Left kidney (tissue), 2 donors: ENCODE data around the gene ANO4. TPM values are rescaled to one million over a fixed set of nuclear protein-coding genes. Genes with fewer than 3 reads are reported as not detected.

Source experiments
- DNase-seq: peaks from one replicate; pipeline ENCODE4 v3.0.0-alpha.2; 2013
- polyA plus RNA-seq: library from polyadenylated mRNA; unstranded; fragments of 120-200 nt; gene quantifications from one replicate; pipeline ENCODE4 v1.2.1, GENCODE V29; 2013; ENCODE audit not compliant: insufficient read length

ANO4 gene
- polyA plus RNA-seq, 1 donor = 2.1 TPM

- no peak for DNase-seq
Measured at GRCh38 chr12:100808777-100809176, 14.2 kb downstream of the ANO4 start.

DNA sequence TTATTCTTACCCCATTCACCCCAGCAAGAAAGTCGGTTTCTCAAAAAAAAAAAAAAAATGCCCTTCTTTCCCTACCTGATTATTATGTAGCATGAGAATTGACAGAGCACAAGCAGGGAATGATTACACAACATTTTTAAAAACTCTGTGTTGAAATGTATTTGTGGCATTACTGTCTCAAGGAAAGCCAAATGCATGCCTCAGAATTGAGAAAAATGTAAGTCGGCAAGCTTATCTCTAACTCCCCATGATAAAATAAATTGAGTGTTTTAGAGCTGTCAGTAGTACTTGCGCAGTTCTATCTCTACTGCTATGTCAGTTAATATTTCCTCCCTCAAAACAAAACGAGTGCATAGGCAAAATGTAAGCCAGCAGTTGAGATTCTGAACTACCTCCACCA lies 25.7 kb downstream of the ANO4 start:
- DNase-seq = no peak

DNA sequence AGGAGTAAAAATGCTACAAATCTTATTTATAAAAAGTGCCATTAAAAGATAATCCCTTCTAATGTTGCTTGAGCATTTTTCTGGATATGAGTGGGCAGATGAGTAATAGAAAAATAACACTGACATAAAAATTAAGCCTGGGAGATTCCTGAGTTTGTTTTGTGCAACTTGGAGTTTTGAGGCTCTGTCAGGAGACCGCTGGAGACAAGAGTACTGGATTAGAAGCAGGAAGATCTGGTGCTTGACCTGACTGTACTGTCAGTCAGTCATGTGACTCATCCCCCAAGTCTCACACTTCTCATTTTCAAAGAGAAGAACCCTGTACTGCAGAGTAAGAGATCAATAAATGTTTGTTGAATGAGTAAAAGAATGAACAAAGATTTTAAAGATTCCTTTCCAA lies 29.4 kb downstream of the ANO4 start:
- DNase-seq = no peak

DNA sequence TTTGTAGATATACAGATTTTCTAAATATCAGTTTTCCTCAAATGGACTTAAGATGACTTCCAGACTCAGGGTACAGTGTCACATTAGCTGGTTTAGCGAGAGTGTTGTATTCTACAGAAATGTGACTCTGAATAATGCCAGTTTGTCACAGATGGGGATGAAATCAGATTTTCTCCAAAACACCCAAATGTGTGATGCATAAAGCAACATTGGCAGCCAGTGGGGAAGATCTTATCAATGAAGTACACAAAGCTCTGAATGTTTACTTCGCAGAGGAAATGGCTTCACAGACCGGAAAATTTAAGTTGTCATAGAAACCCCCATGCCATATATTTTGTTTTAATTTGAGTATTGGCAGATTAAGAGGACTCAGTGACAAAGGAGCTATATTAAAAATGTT lies 29.9 kb downstream of the ANO4 start:
- no peak for DNase-seq

DNA sequence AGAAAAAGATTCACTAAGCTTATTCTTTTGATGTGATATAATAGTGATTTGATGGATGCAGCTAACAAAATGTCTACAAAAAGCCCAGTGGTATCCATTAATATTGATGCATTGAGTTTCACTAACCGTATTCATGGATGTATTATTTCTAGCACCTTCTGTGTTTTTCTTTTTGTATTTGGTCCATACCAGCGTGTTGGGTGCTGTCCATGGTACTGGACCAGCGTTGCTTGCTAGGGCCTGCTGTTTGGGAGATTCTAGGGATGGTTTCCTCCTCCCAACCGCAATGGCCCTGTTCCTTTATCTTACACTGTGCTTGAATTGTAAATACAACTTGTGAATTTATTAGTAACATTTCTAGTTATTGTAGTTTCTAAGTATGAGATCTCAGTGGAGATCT lies 31.7 kb downstream of the ANO4 start:
- DNase-seq = peak; percentile 59

GRCh38 chr12:100827901-100828520 lies 33.4 kb downstream of the ANO4 start:
- peak; percentile 14 for DNase-seq

- no peak for DNase-seq
Measured at GRCh38 chr12:100830003-100830795, 35.6 kb downstream of the ANO4 start.

GRCh38 chr12:100833282-100833681 lies 38.7 kb downstream of the ANO4 start:
- no peak for DNase-seq

DNA sequence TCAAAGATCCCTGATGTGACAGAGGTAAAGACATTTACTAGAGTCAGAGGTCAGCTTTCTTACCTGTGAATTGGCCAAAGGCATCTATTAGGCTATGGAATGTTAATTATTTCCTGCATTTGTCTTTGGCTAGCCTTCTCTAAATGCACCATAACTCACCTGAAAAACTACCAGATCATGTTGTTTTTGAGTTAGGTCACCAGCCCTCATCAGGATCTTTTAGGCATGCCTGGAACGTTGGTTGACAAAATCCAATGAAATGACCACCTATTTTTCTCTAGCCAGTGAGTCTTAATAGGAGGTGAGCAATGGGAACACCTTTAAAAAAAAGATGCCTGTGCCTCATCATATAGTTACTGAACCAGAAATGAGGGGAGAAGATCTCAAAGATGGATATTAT lies 46.2 kb downstream of the ANO4 start:
- DNase-seq = no peak

- no peak for DNase-seq
Measured at GRCh38 chr12:100842156-100842555, 47.6 kb downstream of the ANO4 start.

- no peak for DNase-seq
Measured at GRCh38 chr12:100843061-100843460, 48.5 kb downstream of the ANO4 start.

- DNase-seq = no peak
Measured at GRCh38 chr12:100845095-100845494, 50.5 kb downstream of the ANO4 start.

- DNase-seq = no peak
Measured at GRCh38 chr12:100851637-100852036, 57.1 kb downstream of the ANO4 start.

GRCh38 chr12:100857418-100857817 lies 62.8 kb downstream of the ANO4 start:
- no peak for DNase-seq

- DNase-seq = no peak
Measured at GRCh38 chr12:100857971-100858370, 63.4 kb downstream of the ANO4 start.

- DNase-seq = no peak
Measured at GRCh38 chr12:100858656-100859055, 64.1 kb downstream of the ANO4 start.

DNA sequence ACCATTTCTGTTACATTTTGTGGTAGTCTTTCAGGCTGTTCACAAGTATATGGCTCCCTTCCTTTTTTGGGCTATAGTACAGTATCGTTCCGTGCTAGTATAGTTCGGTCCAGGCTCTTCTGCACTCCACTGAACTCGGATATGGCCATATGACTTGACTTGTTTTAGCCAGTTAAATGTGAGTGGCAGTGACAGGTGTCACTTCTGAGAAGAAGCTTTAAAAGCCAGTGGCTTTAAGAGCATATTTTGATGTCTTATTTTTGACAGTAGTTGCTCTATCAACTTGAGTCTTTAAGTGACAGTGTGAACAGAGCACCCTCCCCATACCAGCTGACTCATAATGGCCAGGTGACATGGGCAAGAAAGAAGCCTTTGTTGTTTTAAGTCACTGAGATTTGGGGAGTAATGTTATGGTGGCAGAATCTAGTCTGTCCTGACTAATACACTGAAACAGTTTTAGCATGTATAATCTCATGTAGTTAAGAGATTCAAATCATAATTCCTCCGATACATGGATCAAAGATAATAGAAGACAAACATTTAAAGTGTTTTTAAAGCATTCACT lies 64.6 kb downstream of the ANO4 start:
- DNase-seq = no peak

- no peak for DNase-seq
Measured at GRCh38 chr12:100860611-100861010, 66.0 kb downstream of the ANO4 start.

GRCh38 chr12:100862676-100863075 lies 68.1 kb downstream of the ANO4 start:
- no peak for DNase-seq

DNA sequence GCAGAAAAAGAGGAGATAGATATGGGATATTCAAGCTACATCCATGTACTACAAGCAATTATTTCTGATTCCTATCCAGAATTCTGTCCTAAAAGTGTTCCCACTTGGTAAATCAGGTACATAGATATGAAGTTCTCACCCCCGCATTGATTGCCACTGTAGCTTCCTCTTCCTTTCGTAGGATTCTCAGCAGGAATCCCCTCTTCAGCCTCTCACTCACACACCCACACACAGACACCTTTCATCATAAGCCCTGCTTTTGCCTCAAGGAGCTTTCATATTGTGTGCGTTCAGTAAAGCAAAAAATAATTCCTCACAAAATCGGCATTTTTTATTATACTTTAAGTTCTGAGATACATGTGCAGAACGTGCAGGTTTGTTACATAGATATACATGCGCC lies 69.8 kb downstream of the ANO4 start:
- DNase-seq = no peak

DNA sequence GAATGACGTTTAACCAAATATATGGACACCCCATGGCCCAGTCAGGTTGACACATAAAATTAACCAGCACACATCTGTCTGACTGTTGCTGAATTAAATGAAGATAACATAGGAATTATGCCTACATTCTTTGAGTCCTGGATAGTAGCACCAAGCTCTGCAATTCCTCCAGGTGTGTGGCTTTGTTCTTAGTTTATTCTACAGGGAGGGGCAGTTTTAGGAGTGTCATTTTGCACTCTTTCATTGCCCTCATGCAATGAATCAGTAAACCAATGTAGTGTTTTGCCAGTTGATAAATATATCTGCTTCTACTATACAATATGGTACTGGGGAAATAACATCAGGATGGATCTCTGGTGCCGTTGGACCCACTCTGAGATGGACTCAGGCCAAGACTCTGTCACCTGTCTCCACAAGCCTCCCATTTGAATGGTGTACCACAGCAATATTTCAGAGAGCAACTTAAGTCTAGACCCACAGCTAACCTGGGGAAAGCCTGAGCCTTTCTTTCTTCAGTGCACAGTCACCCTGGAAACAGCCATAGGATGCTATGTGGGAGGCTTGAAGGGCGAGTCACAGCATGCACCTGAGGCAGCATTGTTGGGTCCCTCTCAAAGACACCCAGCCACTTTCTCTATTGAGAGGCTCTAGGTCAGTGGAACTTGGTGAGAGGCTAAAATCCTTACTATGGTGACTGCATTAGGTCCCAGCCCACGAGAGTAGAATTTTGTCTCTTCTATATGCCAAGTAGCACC lies 73.2 kb downstream of the ANO4 start:
- no peak for DNase-seq

- no peak for DNase-seq
Measured at GRCh38 chr12:100868487-100868886, 73.9 kb downstream of the ANO4 start.

- no peak for DNase-seq
Measured at GRCh38 chr12:100871195-100871734, 76.7 kb downstream of the ANO4 start.
